Measurements from ENCODE around the gene ZNF684. TPM values are rescaled to one million over a fixed set of nuclear protein-coding genes. Genes with fewer than 3 reads are reported as not detected.

The ZNF684 gene
- total and polyA plus RNA-seq, 12 donors: 1.4 to 19.2 (median 7.5) TPM

DNA sequence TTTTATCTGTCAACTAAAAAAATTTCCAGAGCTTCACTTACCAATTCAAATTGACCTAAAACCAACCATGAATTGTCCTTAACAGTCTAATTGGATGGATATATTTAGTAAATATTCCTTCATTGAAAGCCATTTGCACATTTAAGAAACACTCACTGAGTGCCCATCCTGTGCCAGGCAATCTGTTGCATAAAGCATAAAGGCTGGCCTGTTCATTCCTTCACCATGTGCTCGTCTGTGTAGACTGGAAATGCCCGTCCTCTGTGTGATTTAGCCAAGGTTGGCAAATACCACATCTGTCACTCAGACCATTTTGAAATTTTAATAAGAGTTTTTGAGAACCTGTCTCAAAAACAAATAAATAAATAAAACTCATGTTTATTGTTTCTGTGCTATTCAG, 57.1 kb downstream of the ZNF684 start:
- DNase-seq: no peak
- Histone ChIP-seq H3K4me1 (replicated peaks in 1 of 2) (peaks cover 0 to 4% of the 10 kb centered on the region in 2 donors), H3K27ac (no peak overlapping the region), H3K9me3 (replicated peaks in 1 of 3) (no peaks in the 10 kb centered on the region), H3K4me3 (no peak overlapping the region), H3K27me3 (no peaks in the 10 kb centered on the region), H3K36me3 (replicated peaks in 1 of 2) (no peaks in the 10 kb centered on the region)
- no peak for TF ChIP-seq POLR2A (IDR thresholded peaks at IDR 0.05)
- TF ChIP-seq, protein P1, sequence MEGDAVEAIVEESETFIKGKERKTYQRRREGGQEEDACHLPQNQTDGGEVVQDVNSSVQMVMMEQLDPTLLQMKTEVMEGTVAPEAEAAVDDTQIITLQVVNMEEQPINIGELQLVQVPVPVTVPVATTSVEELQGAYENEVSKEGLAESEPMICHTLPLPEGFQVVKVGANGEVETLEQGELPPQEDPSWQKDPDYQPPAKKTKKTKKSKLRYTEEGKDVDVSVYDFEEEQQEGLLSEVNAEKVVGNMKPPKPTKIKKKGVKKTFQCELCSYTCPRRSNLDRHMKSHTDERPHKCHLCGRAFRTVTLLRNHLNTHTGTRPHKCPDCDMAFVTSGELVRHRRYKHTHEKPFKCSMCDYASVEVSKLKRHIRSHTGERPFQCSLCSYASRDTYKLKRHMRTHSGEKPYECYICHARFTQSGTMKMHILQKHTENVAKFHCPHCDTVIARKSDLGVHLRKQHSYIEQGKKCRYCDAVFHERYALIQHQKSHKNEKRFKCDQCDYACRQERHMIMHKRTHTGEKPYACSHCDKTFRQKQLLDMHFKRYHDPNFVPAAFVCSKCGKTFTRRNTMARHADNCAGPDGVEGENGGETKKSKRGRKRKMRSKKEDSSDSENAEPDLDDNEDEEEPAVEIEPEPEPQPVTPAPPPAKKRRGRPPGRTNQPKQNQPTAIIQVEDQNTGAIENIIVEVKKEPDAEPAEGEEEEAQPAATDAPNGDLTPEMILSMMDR (IDR thresholded peaks at IDR 0.05): no peak
- intact Hi-C loops (cut with DNase I): no loop called here
- WGBS, 4 donors: 80 to 90% (median 82%) methylated on average over 2 of the region's 2 CpGs

DNA sequence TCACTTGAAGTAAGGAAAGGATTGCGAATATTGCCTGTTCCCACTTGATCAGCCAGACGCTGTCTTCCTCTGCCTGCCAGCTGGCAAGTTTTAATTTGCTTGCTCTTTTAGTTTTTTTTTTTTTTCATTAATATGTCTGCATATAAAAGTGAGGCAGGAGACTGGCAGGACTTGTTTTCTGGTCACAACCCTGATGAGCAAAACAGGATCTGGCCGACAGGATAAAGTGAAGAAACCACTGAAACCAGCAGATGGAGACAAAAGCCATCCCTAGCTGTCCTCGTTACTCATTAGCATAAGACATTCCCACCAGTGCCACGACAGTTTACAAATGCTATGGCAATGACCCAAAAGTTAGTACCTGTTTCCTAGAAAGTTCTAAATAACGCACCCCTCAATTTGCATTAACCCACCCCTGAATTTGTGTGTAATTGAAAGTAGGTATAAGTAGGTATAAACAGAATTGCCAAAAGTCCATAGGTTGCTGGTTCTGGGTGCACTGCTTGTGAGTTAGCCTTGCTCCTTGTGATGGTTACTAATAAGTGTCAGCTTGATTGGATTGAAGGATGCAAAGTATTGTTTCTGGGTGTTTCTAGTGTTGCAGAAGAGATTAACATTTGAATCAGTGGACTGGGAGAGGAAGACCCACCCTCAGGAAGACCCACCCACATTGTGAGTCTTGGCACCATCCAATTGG, 60.8 kb downstream of the ZNF684 start:
- H3K9me3 ChIP-seq (replicated peaks in 1 of 3): no peaks in the 10 kb centered on the region
- WGBS, 4 donors: 37 to 46% (median 42%) methylated on average over 6 of the region's 6 CpGs
- H3K4me1 ChIP-seq (replicated peaks in 1 of 2): no peaks in the 10 kb centered on the region
- no peaks in the 10 kb centered on the region for H3K36me3 ChIP-seq (replicated peaks in 1 of 2)
- no peak overlapping the region for H3K4me3 ChIP-seq
- peak in 2 of 7 donors; percentile 19 to 53 for DNase-seq
- TF ChIP-seq, protein P1 (IDR thresholded peaks at IDR 0.05): peak in 5 of 6 experiments; percentile 14 to 50 (median 36)
- TF ChIP-seq POLR2A (IDR thresholded peaks at IDR 0.05): no peak
- H3K27ac ChIP-seq: no peak overlapping the region
- intact Hi-C loops (cut with DNase I): no loop called here
- no peaks in the 10 kb centered on the region for H3K27me3 ChIP-seq

DNA sequence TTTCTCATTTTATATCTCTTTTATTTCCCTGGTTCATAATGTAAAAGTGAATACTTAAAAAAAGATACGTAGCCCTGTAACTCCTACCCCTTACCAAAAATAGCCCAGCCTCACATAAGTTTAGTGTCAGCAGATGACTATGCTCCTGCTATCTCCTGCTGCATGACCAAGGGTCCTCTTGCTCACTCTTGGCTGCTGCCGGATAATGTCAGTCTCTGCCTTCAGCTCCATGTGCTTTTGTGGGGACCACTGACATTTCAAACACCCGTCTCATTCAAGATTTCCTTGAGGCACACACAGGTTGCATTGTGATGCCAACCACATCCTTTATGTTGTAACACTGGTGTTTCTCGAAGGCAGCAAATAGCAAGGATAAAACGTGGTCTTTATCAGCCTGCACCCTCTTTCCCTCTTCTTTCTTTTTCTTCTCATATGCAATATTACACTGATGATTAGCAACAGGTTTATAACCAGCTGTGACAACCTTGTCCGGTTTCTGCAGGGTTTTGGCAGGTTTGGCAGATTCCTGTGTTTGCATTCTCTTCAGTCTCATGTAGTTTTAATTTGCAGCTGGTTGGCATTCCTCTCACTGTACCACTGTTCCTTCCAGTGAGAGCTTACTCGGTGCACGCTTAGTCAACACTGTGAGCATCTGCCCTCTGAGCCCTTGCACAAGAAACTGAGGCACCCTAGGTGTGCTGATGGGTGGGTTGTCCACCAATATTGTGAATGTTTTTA, 62.2 kb downstream of the ZNF684 start:
- TF ChIP-seq POLR2A (IDR thresholded peaks at IDR 0.05): no peak
- TF ChIP-seq, protein P1 (IDR thresholded peaks at IDR 0.05): no peak
- Histone ChIP-seq H3K9me3 (replicated peaks in 1 of 3) (no peaks in the 10 kb centered on the region), H3K27me3 (no peaks in the 10 kb centered on the region), H3K27ac (no peak overlapping the region), H3K4me1 (replicated peaks in 1 of 2) (no peaks in the 10 kb centered on the region), H3K36me3 (replicated peaks in 1 of 2) (no peaks in the 10 kb centered on the region), H3K4me3 (no peak overlapping the region)
- 52 to 64% (median 61%) methylated on average over 8 of the region's 8 CpGs for WGBS, 4 donors
- intact Hi-C loops (cut with DNase I): no loop called here
- DNase-seq: no peak

DNA sequence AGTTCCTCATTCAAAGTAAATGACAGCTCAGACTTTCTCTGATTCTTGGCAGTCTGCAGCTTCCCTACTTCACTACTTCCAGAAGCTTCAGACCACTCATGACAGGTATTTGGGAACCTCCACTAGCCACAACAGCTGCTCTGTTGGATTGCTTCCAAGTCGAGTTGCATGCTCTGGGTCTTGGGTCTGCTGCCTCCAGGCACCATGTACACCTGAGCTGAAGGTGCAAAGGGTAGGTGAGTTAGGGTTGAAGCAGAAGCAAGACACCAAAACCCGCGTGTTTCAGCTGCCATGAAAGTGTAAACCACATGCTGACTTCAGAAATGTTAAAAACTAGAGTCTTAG, 62.7 kb downstream of the ZNF684 start:
- no peaks in the 10 kb centered on the region for H3K36me3 ChIP-seq (replicated peaks in 1 of 2)
- no peaks in the 10 kb centered on the region for H3K27me3 ChIP-seq
- 51 to 65% (median 57%) methylated on average over 3 of the region's 3 CpGs for WGBS, 4 donors
- H3K27ac ChIP-seq: no peak overlapping the region
- DNase-seq: no peak
- no peaks in the 10 kb centered on the region for H3K9me3 ChIP-seq (replicated peaks in 1 of 3)
- intact Hi-C loops (cut with DNase I): no loop called here
- no peaks in the 10 kb centered on the region for H3K4me1 ChIP-seq (replicated peaks in 1 of 2)
- TF ChIP-seq, protein P1 (IDR thresholded peaks at IDR 0.05): no peak
- no peak for TF ChIP-seq POLR2A (IDR thresholded peaks at IDR 0.05)
- no peak overlapping the region for H3K4me3 ChIP-seq
